DMS153 treated with DMSO at 0.1 percent for 48 hours (cell line): Measurements from ENCODE around the gene HLA-DQA2.
A peak's percentile ranks its signal among the peaks of the same experiment; 100 is the strongest.
"Not testable (repeated sequence)": the region's sequence is repeated elsewhere in the genome, so short reads cannot be mapped to it uniquely, and the experiment has no call there.

Experiments
- DNase-seq: peaks from one replicate; lab custom pipeline; 2025; ENCODE audit not compliant: unreplicated experiment; lab: John Stamatoyannopoulos, UW

The HLA-DQA2 gene

DNA sequence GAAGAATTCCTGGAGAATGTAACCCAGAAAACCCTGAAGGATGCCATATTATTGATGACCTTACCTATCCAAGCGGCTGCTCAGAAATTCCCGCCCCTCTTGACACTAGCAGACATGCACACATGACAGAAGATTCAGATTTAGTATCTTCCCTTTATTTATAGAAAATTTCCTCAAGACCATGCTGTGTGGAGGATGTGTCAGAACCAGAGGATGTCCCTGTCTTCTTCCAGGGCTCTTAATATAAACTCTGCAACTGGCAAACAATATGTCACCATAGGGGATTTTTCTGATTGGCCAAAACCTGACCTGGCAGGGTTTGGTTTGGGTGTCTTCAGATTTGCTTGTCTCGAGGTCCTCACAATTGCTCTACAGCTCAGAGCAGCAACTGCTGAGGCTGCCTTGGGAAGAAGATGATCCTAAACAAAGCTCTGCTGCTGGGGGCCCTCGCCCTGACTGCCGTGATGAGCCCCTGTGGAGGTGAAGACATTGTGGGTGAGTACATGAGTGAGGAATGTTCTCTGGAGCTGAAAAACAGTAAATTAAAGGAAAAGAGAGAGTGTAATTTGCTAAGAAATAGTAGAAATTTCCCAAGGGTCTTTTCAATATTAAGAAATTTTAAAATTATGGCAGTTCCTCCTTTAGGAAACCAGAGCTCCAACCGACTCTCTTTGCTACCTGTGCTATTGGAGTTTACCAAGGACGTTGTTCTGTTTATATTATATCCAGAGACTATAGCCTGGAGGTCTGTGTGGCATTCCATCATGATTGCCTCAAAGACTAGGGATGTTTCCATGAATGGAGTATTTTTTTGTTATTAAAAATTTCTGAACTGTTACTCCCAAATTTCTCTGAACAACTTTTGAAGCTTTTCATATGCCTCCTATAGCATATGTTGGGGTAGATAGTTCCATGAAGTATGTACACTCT lies at the start of gene HLA-DQA2:
Gene HLA-DQA2 (plus strand): TSS at position 361 of the 930 bp plus-strand sequence. CDS start 53 bp downstream, at position 414.
- no peak for DNase-seq

DNA sequence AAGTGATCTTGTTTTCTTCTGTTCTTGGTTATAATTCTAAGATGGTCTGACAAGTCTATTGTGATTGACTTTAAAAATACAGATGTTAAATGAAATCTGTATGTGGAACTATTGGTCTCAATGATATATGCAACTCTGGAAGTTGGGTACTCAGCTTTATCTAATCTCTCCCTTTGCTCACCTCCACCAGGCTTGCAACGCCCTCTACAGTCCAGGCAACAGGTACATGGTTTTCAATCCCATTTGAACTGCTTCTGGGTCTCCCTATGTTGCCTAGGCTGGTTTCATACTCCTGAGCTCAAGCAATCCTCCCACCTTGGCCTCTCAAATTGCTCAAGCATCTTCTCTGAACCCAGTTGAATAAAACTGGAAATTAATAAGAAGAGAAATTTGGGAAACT lies 49.2 kb upstream of the HLA-DQA2 start:
- DNase-seq, result peak; percentile 79

DNA sequence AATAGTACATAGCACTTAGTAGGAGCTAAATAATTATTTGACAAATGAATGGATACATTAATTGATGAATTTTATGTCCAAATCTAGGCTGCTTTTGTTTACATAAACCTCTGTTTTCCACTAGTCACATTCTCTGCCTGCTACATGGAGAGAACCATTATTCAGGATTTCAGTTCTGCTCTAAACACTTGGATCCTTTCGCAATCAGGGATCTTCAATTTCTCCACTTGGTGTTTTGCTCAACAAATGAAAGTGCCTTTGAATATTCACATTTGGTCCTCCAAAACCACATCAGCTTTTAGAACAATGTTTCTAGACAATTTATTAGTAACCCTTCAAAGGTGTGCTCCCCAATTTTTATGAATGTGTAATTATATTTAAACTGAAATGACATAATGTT lies 44.2 kb upstream of the HLA-DQA2 start:
- DNase-seq, result no peak

DNA sequence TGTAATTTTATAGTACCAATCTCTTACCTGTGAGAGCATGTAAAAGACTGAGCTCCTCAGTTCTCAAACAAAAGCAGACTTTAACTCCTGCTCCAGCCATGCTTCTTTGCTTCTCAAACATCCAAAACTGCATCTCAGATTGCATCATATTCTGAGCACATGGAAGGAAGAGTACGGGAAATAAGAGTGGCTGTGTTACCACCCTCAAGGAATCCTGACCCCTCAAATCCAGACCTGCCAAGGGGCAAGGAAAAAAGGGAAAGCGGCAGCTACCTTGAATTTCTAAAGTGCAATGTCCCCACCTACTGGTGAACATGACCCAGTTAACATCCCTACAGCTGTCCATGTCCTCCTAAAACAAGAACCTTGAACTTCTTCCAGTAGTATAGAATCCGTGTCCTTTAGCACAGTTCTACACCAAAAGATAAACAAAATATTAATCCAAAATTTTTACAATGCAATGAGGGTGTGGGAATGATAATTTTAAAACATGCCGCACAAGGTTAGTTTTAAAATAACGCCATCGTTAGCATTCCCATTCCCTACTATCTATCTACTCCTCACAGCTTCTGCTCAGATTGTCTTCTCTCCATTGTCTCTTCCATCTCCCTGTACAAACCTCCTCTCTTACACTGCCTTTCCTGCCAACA lies 40.7 kb upstream of the HLA-DQA2 start:
- DNase-seq, result peak; percentile 58

DNA sequence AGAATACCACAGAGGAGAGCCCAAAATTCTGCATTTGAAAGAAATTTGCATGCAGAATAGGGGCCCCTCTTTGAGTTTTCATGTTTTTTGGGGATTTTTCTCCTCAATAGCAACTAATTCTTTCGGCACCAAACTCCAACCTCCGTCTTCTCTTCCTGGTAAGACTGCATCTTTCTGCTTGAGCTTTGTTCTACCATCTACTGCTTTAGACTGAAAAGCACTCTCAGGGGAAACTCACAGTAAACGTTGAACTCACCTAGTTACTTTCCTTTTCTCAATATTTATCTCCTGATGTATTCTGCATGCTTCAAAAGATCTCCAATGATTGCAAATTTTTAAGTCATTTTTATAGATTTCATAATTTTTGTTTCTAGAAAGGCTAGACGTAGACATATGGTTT lies 37.8 kb upstream of the HLA-DQA2 start:
- DNase-seq, result no peak

DNA sequence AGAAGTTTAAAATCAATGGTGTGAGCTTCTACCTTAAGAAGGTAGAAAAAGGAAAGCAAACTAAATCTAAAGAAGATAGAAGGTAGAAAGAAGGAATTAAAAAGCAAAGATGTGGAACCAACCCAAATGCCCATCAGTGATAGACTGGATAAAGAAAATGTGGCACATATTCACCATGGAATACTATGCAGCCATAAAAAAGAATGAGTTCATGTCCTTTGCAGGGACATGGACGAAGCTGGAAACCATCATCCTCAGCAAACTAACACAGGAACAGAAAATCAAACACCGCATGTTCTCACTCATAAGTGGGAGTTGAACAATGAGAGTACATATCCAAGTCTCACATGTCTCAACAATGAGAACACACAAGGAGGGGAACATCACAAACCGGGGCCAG lies 36.0 kb upstream of the HLA-DQA2 start:
- not testable (repeated sequence) for DNase-seq

DNA sequence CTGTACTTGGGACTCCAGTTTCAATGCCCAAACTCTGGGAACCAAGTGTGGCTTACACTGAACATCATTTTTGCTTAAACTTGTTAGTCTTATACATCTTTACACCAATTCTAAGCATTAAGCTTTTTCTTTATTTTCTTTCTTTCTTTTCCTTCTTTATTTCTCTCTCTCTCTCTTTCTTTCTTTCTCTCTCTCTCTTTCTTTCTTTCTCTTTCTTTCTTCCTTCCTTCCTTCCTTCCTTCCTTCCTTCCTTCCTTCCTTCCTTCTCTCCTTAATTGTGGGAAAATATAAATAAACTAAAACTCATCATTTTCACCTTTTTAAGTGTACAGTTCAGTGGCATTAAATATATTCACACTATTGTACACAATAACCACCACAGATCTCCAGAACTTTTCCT lies 31.6 kb upstream of the HLA-DQA2 start:
- DNase-seq, result no peak

DNA sequence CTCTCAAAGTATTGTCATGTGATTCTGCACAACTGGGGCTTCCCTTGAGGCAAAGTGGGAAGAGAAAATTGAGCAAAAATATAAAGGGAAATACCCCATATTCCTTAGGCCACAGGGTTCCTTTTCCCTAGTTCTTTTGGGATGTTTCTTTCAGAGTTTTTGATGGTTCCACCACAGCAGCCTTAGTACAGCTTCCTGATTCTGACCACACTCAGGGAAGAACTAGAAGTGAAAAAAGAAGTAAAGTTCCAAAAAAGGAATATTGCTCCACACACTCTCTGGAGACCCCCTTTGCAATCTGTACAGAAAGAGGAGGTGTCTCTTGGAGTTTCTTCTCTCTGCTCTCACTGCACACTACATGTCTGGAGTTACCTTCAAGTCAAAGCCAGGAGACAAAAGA lies 27.9 kb upstream of the HLA-DQA2 start:
- DNase-seq, result no peak

DNA sequence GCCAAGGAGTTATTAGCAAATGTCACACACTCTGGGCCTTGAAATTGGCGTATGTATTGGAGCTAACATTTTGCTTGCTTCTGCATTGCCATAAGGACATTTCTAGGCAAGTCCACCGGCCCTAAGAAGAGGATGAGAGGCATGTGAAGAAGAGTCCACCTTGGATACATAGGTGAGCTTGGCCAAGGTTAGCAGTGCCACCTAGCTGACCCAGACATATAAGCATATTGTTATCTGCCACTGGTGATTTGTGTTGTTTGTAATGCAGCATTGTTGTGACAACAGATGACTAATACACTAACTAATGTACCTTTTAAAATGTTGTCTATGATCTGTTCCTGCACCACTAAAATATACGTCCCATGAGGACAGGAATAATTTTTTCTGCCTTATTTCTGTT lies 24.8 kb upstream of the HLA-DQA2 start:
- DNase-seq, result no peak

DNA sequence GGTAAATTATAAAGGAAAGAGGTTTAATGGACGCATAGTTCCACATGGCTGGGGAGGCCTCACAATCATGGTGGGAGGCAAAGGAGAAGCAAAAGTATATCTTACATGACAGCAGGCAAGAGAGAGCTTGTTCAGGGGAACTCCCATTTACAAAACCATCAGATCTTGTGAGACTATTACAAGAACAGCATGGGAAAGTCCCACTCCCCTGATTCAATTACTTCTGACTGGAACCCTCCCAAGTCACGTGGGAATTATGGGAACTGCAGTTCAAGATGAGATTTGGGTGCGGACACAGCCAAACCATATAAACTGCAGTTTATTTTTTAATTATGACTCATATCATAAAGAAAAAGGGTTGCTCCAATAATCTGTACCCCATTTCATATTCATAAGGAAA lies 22.3 kb upstream of the HLA-DQA2 start:
- no peak for DNase-seq

DNA sequence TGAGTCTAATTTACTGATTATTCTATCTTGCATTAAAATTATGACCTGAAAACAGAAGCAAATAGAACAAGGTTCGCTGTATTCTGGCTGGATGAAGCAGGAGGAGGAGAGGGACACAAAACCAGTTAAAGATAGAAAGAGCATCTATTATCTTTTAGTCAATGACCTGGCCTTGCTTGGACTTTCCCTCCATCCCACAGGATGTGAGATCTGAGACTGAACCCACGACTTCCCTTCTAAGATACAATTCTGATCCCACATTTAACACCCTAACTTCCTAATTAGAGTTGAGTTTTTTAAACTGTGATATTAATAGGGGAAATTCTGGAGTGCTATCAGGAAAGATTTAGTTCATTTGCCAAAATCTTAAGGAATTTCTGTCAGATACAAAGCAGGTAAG lies 3.1 kb upstream of the HLA-DQA2 start:
- DNase-seq, result no peak

DNA sequence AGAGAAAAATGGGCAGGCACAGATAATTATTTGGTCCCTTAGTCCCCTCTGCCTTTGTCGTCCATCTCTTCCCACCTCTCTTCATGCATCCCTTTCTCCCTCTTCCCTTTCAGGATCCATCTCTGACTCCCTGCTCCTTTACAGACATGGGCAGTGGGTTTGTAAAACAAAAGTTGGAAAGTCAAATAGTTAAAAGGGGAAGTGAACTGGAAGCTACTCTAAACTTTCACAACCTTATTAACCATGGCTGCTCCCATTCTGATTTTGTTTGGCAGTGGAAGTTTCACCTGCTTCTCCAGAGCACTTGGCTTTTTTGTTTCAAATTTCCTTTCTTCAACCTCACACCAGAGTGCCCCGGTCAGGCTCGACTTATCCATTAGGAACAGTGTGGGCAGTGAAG lies 1.2 kb downstream of the HLA-DQA2 start:
- DNase-seq, result no peak

DNA sequence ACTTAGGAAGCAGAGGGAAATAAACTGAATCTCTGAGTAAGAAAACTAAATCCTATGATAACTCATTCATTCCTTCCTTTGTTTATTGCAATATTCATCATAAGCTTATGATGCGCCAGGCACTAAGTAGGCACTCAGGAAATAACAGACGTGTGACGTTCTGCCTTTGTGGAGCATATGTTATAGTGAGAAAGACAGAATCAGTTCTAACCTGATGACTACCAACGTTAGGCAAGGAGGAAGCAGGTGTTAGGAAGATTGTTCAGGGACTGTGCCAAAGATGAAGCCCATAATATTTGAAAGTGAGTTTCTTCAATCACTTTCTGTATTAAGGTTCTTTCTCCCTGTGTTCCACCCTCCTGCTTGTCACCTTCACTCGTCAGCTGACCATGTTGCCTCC lies 3.6 kb downstream of the HLA-DQA2 start:
- no peak for DNase-seq

DNA sequence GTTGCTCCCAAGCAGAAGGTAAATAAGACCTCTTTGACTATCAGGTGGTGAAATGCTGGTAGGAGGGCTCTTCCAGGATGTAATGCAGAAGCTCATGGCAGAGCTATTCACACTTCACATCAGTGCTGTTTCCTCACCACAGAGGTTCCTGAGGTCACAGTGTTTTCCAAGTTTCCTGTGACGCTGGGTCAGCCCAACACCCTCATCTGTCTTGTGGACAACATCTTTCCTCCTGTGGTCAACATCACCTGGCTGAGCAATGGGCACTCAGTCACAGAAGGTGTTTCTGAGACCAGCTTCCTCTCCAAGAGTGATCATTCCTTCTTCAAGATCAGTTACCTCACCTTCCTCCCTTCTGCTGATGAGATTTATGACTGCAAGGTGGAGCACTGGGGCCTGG lies 4.5 kb downstream of the HLA-DQA2 start:
- DNase-seq, result not testable (repeated sequence)

DNA sequence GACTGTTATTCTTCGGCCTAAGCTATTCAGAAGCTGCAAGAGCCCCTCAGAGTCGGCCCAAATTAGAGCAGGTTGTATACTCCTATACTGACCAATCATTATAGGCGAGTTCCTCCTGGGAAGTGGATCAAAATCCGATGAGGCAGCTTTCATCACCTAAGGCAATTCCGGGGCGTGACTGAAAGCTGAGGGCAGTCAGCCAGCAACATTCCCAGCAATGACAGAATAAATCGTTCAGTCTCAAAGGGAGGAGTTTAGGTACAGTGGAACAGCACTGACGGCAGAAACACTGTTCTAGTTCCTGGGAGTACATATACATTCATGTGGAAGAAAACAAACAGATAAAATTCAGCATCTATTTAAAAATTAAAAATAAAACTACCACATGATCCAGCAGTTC lies 11.4 kb downstream of the HLA-DQA2 start:
- DNase-seq, result no peak

DNA sequence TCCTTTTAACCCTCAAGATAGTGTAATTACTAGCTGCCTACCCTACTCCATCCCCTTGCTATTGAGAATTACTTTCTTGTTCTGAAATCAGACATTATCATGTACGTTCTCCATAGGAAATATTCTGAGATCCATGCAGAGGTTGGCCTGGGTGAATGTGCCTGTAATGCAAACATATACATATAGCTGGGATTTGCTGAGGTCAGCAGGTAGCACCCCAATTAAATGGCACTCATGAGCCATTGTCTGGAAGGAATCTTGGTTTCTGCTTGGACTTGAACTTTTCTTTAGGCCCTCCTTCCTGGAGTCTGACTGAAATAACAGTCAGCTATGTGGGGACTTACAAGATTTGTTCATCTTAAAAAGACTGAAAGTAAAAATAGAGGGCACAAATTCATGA lies 18.5 kb downstream of the HLA-DQA2 start:
- DNase-seq, result no peak

DNA sequence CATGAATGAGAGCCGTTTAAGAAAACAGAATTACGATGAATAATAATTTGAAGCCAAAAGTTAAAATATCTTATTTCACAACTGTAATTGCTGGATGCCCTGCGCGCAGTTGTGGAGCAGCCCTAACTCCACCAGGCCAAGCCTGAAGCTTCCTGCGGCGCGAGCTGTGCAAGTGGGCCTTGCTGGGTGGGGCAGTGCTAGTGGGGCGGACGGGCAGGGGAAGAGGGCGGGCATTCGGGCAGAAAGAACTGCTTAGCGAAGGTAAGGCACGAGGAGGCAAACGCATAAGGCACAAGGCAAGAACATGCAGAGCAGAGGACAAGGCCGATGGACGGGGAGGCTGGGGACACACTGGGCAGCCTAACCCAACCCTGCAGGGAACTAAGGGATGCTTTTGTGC lies 19.9 kb downstream of the HLA-DQA2 start:
- no peak for DNase-seq

DNA sequence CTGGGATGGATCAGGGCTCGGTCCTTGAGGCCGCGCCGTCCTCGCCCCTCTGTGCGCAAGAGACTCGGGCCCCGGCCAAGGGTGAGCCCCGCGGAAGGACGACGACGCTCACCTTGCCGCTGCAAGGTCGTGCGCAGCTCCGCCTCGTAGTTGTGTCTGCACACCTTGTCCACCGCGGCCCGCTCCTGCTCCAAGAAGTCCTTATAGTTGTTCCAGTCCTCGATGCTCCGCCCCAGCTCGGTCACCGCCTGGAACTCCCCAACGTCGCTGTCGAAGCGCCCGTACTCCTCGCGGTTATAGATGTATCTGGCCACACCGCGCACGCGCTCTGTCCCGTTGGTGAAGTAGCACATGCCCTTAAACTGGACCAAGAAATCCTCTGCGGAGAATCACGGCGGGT lies 20.4 kb downstream of the HLA-DQA2 start:
- no peak for DNase-seq

DNA sequence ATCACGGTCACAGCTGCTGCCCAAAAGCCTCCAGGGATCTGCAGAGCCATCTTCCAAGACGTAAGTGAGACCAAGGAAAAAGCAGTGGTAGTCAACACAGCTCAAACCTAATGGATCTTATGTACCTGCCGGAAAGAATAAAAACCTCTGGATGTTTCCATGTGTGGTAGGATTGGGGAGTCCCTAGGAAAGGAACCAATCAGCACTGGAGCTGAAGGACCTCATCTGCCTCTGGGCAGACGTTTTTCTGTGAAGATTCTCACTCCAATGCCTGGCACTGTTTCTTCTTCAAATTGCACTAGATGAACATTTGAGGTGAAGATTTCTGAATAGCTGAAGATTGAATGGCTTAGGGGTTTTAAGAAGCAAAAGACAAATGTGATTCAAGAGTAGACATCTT lies 22.2 kb downstream of the HLA-DQA2 start, which contains the start of gene HLA-DQB2:
Gene HLA-DQB2 (minus strand): TSS at position 112 of the 400 bp plus-strand sequence. CDS start 62 bp downstream, at position 50.
- no peak for DNase-seq

DNA sequence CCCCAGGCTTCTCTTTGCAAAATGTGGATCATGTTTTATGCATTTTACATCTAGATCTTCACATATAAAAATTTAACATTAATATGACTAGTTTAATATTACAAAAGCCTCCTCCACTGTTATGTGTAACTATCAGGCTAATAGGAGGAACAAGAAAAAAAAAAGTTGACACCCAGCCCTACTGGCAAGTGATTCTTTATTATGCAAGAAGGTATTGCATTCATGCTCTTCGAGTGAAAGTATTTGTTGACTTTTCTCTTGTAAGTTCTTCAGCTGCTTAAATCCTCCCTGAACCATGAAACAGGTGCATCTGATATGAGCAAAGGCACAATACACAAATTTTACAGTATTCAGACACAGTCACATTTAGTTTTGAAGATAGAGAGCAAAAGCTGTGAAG lies 22.9 kb downstream of the HLA-DQA2 start:
- no peak for DNase-seq

DNA sequence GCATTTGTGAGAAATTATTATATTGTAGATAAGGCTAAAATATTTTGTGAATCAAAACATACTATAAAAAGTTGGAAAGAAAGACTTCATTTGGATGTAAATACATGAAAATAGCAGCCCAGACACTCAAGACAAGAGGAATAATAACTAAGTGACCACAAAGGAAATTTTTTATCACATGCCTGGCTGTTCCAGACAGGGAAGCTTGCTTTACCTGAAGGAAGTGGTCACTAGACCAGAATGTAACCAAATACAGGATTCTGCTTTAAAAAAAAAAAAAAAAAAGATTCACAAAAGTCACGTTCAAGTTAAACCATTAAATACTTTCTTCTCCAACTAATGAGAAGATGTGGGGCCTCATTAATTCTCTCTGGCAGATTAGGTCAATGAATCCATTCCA lies 31.5 kb downstream of the HLA-DQA2 start:
- no peak for DNase-seq

DNA sequence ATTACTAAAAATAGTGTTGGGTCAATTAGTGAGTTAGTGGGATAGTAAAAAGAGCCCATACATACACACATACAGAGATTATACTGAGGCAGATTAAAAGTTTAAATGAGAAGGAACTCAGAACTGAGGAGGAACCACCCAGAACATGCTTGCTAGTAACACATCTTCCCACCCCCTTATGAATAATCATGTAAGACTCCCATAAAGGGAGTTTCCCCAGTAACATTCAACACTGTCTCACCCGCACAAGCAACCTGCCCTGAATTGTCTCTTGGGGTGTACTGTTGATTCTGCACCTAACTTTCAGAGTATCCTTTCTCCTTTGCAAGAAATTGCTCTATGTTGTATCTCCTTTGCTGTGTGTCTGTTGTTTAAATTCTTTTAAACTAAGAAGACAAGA lies 33.2 kb downstream of the HLA-DQA2 start:
- no peak for DNase-seq
